GM10847 (cell line): ENCODE data around the gene STK11IP.

Source experiments
- POLR2A ChIP-seq: IDR thresholded peaks from 2 replicates; pipeline ENCODE4 v1.6.1; 2011; ENCODE audit not compliant: insufficient read length; ENCODE audit errors: extremely low read depth

The STK11IP gene

GRCh38 chr2:219595256-219595655, 2.4 kb upstream of the STK11IP start:
- TF ChIP-seq POLR2A: no peak

- no peak for TF ChIP-seq POLR2A
Observed at GRCh38 chr2:219596954-219597551, 604 bp upstream of the STK11IP start.

- no peak for TF ChIP-seq POLR2A
Observed at GRCh38 chr2:219598308-219599078, 836 bp downstream of the STK11IP start.

- TF ChIP-seq POLR2A: no peak
Observed at GRCh38 chr2:219603771-219604170, 6.1 kb downstream of the STK11IP start.

- no peak for TF ChIP-seq POLR2A
Observed at GRCh38 chr2:219605607-219605954, 7.9 kb downstream of the STK11IP start.

GRCh38 chr2:219607931-219608330, 10.3 kb downstream of the STK11IP start:
- TF ChIP-seq POLR2A: no peak

- no peak for TF ChIP-seq POLR2A
Observed at GRCh38 chr2:219608399-219608964, 10.8 kb downstream of the STK11IP start.

GRCh38 chr2:219609149-219609750, 11.6 kb downstream of the STK11IP start:
- TF ChIP-seq POLR2A: no peak

GRCh38 chr2:219611306-219611705, 13.6 kb downstream of the STK11IP start:
- TF ChIP-seq POLR2A: no peak

- TF ChIP-seq POLR2A: no peak
Observed at GRCh38 chr2:219611866-219612576, 14.4 kb downstream of the STK11IP start.

GRCh38 chr2:219612577-219613286, 15.1 kb downstream of the STK11IP start:
- no peak for TF ChIP-seq POLR2A

GRCh38 chr2:219613461-219614070, 15.9 kb downstream of the STK11IP start:
- no peak for TF ChIP-seq POLR2A

- no peak for TF ChIP-seq POLR2A
Observed at GRCh38 chr2:219614076-219614860, 16.6 kb downstream of the STK11IP start.

GRCh38 chr2:219615036-219615435, 17.4 kb downstream of the STK11IP start:
- no peak for TF ChIP-seq POLR2A
